Skeletal muscle tissue (tissue), 4 donors: Measurements from ENCODE around the gene RNF31. TPM values are rescaled to one million over a fixed set of nuclear protein-coding genes. Genes with fewer than 3 reads are reported as not detected.
"Not testable (repeated sequence)": the region's sequence is repeated elsewhere in the genome, so short reads cannot be mapped to it uniquely, and the experiment has no call there.

Experiments used
- H3K27ac ChIP-seq: one replicate; pipeline ENCODE4 v1.7.0; 2013; ENCODE audit warnings: mild to moderate bottlenecking, low read depth, low read length, inconsistent platforms
- H3K27me3 ChIP-seq, 3 donors: one replicate each; pipeline ENCODE4 v1.7.0; 2013; ENCODE audit warnings: low read length in 3 of 3; ENCODE audit not compliant: control insufficient read depth in 3 of 3, insufficient read depth in 3 of 3
- H3K36me3 ChIP-seq, 3 donors: one replicate each; pipeline ENCODE4 v1.7.0; 2013; ENCODE audit warnings: low read length in 3 of 3; ENCODE audit not compliant: control insufficient read depth in 3 of 3, insufficient read depth in 3 of 3
- H3K4me1 ChIP-seq, 3 donors: one replicate each; pipeline ENCODE4 v1.7.0; 2013; ENCODE audit warnings: low read length in 3 of 3, mild to moderate bottlenecking in 3 of 3; ENCODE audit not compliant: control insufficient read depth in 3 of 3, insufficient read depth in 3 of 3
- H3K4me3 ChIP-seq, 3 donors: one replicate each; pipeline ENCODE4 v1.7.0; 2013; ENCODE audit warnings: low read length in 3 of 3
- H3K9ac ChIP-seq, 3 donors: one replicate each; pipeline ENCODE4 v1.7.0; 2013; ENCODE audit warnings: low read length in 3 of 3, mild to moderate bottlenecking in 3 of 3, moderate library complexity in 2 of 3, low read depth in 1 of 3
- H3K9me3 ChIP-seq, 3 donors: one replicate each; pipeline ENCODE4 v1.7.0; 2013; ENCODE audit warnings: low read length in 3 of 3; ENCODE audit not compliant: control insufficient read depth in 3 of 3
- total RNA-seq: library from RNA; depleted of rRNA; stranded (reverse); fragments of >200 nt; gene quantifications from one replicate; pipeline ENCODE4 v1.2.3, GENCODE V29; 2014
- donor health status: Osteomylitis.

The RNF31 gene
- total RNA-seq, 1 donor from 2014 or later: 33.4 TPM

GRCh38 chr14:24196071-24197055 is 49.1 kb downstream of the RNF31 start:
- Histone ChIP-seq H3K4me1 (peaks cover 19 to 31% (median 26%) of the 10 kb centered on the region in 3 donors), H3K9ac (peak overlapping the region; percentile 91 to 97 (median 96)), H3K27ac (peak overlapping the region; percentile 99), H3K36me3 (peaks cover 18 to 23% (median 18%) of the 10 kb centered on the region in 3 donors), H3K9me3 (no peaks in the 10 kb centered on the region), H3K27me3 (no peaks in the 10 kb centered on the region), H3K4me3 (peak overlapping the region; percentile 92 to 97 (median 95))

GRCh38 chr14:24197056-24197450 is 49.8 kb downstream of the RNF31 start:
- Histone ChIP-seq H3K27ac (no peak overlapping the region), H3K9me3 (no peaks in the 10 kb centered on the region), H3K36me3 (peaks cover 11 to 18% (median 16%) of the 10 kb centered on the region in 3 donors), H3K4me3 (no peak overlapping the region), H3K4me1 (peaks cover 19 to 31% (median 26%) of the 10 kb centered on the region in 3 donors), H3K27me3 (no peaks in the 10 kb centered on the region), H3K9ac (no peak overlapping the region)

GRCh38 chr14:24198814-24199524 is 51.7 kb downstream of the RNF31 start:
- Histone ChIP-seq H3K27me3 (no peaks in the 10 kb centered on the region), H3K36me3 (peaks cover 0 to 10% (median 8%) of the 10 kb centered on the region in 3 donors), H3K9me3 (no peaks in the 10 kb centered on the region), H3K27ac (no peak overlapping the region), H3K4me1 (peaks cover 19 to 28% (median 25%) of the 10 kb centered on the region in 3 donors), H3K9ac (no peak overlapping the region), H3K4me3 (no peak overlapping the region)

- not testable (repeated sequence) for H3K9me3 ChIP-seq, H3K27me3 ChIP-seq, H3K9ac ChIP-seq, H3K27ac ChIP-seq, H3K4me1 ChIP-seq, H3K4me3 ChIP-seq
- H3K36me3 ChIP-seq: peaks cover 18 to 30% (median 28%) of the 10 kb centered on the region in 3 donors
These were observed 55.2 kb downstream of the RNF31 start for GRCh38 chr14:24202538-24202937.

- H3K27ac ChIP-seq, H3K4me1 ChIP-seq, H3K9me3 ChIP-seq, H3K4me3 ChIP-seq, H3K27me3 ChIP-seq, H3K9ac ChIP-seq: not testable (repeated sequence)
- peaks cover 24 to 36% (median 32%) of the 10 kb centered on the region in 3 donors for H3K36me3 ChIP-seq
These were observed 56.1 kb downstream of the RNF31 start for GRCh38 chr14:24203249-24203886.

- peaks cover 29 to 38% (median 32%) of the 10 kb centered on the region in 3 donors for H3K36me3 ChIP-seq
- H3K27me3 ChIP-seq: no peaks in the 10 kb centered on the region
- H3K9ac ChIP-seq: no peak overlapping the region
- H3K4me3 ChIP-seq: no peak overlapping the region
- no peaks in the 10 kb centered on the region for H3K4me1 ChIP-seq
- H3K27ac ChIP-seq: no peak overlapping the region
- H3K9me3 ChIP-seq: no peaks in the 10 kb centered on the region
These were observed 57.2 kb downstream of the RNF31 start for GRCh38 chr14:24204163-24205146.

- Histone ChIP-seq H3K9me3 (no peaks in the 10 kb centered on the region), H3K27me3 (no peaks in the 10 kb centered on the region), H3K4me3 (no peak overlapping the region), H3K4me1 (no peaks in the 10 kb centered on the region), H3K27ac (no peak overlapping the region), H3K9ac (peak overlapping the region in 1 of 3 donors; percentile 8), H3K36me3 (peaks cover 41 to 54% (median 45%) of the 10 kb centered on the region in 3 donors)
These were observed 59.2 kb downstream of the RNF31 start for GRCh38 chr14:24206260-24207103.

GRCh38 chr14:24207104-24207551 is 59.8 kb downstream of the RNF31 start:
- H3K36me3 ChIP-seq: peaks cover 45 to 54% (median 45%) of the 10 kb centered on the region in 3 donors

More at GRCh38 chr14:24207104-24207551, 59.8 kb downstream of the RNF31 start:
- Histone ChIP-seq H3K9me3 (no peaks in the 10 kb centered on the region), H3K27me3 (no peaks in the 10 kb centered on the region), H3K27ac (no peak overlapping the region), H3K4me1 (no peaks in the 10 kb centered on the region), H3K9ac (no peak overlapping the region), H3K4me3 (no peak overlapping the region)
